GM23338 (cell line): ENCODE data around the gene RCL1.

Experiments used
- CREB1 ChIP-seq: fragments of 250-450 bp; sonication (Bioruptor Pico); IDR thresholded peaks from 2 replicates; pipeline ENCODE4 v1.5.0; 2020; ENCODE audit warnings: low read depth, mild to moderate bottlenecking, moderate library complexity
- EZH2 ChIP-seq: fragments of 200-600 bp; sonication (generic); IDR thresholded peaks from one replicate; pipeline ENCODE4 v1.8.0; 2017; ENCODE audit warnings: antibody characterized with exemption, mild to moderate bottlenecking, low read depth; ENCODE audit not compliant: unreplicated experiment
- EZH2phosphoT487 ChIP-seq: fragments of 200-600 bp; sonication (generic); IDR thresholded peaks from one replicate; pipeline ENCODE4 v1.8.1; 2018; ENCODE audit warnings: antibody characterized with exemption; ENCODE audit not compliant: unreplicated experiment
- JUNB ChIP-seq: IDR thresholded peaks from one replicate; pipeline ENCODE4 v1.6.1; 2016; ENCODE audit warnings: antibody characterized with exemption; ENCODE audit not compliant: unreplicated experiment
- NANOG ChIP-seq: IDR thresholded peaks from 2 replicates; pipeline ENCODE4 v1.6.1; 2016; ENCODE audit warnings: antibody characterized with exemption, borderline replicate concordance
- POLR2AphosphoS5 ChIP-seq: IDR thresholded peaks from 2 replicates; pipeline ENCODE4 v1.6.1; 2016; ENCODE audit warnings: antibody characterized with exemption, low read depth
- TF ChIP-seq, protein P1 (sequence below), 2 experiments: fragments of 200-600 bp in 1 of 2; sonication (generic) in 1 of 2; conservative IDR thresholded peaks; 2 replicates each; pipeline versions ENCODE4 v1.5.1 to v1.6.1; 2016 to 2017; ENCODE audit warnings: antibody characterized with exemption in 2 of 2, low read depth in 2 of 2, mild to moderate bottlenecking in 2 of 2, moderate library complexity in 1 of 2
- TF ChIP-seq, protein P2 (sequence below): IDR thresholded peaks from one replicate; pipeline ENCODE4 v1.6.1; 2018; ENCODE audit warnings: antibody characterized with exemption; ENCODE audit not compliant: unreplicated experiment
- TF ChIP-seq, protein P3 (sequence below): IDR thresholded peaks from 2 replicates; pipeline ENCODE4 v1.6.1; 2016; ENCODE audit warnings: antibody characterized with exemption
- TF ChIP-seq, protein P4 (sequence below): fragments of 250-450 bp; sonication (Bioruptor Pico); IDR thresholded peaks from 2 replicates; pipeline ENCODE4 v1.5.0; 2020; ENCODE audit warnings: mild to moderate bottlenecking, moderate library complexity

DNA sequence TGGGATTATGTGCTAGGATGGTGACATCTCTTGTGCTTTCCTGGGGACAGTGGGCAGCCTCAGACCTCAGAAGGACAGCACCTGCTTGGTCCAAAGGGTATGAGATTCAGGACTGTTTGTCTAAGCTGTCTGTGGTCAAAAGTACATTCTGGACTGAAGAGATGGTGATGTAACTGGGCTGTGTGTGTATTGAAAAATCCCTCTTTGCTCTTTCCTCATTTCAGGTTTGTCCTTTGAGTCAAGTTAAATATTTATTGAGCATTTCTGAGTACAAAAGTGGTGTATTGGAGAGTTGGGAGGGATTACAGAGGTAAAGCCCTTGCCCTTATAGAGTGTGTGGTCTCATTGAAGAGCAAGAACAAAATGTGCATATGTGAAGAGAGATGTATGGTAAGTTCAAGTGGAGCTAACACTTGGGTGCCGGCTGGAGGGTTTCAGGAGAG is 46.7 kb downstream of the RCL1 start:
- no peak for TF ChIP-seq CREB1
- TF ChIP-seq, protein P1, sequence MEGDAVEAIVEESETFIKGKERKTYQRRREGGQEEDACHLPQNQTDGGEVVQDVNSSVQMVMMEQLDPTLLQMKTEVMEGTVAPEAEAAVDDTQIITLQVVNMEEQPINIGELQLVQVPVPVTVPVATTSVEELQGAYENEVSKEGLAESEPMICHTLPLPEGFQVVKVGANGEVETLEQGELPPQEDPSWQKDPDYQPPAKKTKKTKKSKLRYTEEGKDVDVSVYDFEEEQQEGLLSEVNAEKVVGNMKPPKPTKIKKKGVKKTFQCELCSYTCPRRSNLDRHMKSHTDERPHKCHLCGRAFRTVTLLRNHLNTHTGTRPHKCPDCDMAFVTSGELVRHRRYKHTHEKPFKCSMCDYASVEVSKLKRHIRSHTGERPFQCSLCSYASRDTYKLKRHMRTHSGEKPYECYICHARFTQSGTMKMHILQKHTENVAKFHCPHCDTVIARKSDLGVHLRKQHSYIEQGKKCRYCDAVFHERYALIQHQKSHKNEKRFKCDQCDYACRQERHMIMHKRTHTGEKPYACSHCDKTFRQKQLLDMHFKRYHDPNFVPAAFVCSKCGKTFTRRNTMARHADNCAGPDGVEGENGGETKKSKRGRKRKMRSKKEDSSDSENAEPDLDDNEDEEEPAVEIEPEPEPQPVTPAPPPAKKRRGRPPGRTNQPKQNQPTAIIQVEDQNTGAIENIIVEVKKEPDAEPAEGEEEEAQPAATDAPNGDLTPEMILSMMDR (conservative IDR thresholded peaks at IDR 0.05; ENCODE audit: low read depth in 2 of 2): no peak
- TF ChIP-seq, protein P2, sequence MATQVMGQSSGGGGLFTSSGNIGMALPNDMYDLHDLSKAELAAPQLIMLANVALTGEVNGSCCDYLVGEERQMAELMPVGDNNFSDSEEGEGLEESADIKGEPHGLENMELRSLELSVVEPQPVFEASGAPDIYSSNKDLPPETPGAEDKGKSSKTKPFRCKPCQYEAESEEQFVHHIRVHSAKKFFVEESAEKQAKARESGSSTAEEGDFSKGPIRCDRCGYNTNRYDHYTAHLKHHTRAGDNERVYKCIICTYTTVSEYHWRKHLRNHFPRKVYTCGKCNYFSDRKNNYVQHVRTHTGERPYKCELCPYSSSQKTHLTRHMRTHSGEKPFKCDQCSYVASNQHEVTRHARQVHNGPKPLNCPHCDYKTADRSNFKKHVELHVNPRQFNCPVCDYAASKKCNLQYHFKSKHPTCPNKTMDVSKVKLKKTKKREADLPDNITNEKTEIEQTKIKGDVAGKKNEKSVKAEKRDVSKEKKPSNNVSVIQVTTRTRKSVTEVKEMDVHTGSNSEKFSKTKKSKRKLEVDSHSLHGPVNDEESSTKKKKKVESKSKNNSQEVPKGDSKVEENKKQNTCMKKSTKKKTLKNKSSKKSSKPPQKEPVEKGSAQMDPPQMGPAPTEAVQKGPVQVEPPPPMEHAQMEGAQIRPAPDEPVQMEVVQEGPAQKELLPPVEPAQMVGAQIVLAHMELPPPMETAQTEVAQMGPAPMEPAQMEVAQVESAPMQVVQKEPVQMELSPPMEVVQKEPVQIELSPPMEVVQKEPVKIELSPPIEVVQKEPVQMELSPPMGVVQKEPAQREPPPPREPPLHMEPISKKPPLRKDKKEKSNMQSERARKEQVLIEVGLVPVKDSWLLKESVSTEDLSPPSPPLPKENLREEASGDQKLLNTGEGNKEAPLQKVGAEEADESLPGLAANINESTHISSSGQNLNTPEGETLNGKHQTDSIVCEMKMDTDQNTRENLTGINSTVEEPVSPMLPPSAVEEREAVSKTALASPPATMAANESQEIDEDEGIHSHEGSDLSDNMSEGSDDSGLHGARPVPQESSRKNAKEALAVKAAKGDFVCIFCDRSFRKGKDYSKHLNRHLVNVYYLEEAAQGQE: no peak
- no peak for TF ChIP-seq EZH2phosphoT487
- TF ChIP-seq POLR2AphosphoS5: no peak
- no peak for TF ChIP-seq EZH2
- TF ChIP-seq, protein P3, sequence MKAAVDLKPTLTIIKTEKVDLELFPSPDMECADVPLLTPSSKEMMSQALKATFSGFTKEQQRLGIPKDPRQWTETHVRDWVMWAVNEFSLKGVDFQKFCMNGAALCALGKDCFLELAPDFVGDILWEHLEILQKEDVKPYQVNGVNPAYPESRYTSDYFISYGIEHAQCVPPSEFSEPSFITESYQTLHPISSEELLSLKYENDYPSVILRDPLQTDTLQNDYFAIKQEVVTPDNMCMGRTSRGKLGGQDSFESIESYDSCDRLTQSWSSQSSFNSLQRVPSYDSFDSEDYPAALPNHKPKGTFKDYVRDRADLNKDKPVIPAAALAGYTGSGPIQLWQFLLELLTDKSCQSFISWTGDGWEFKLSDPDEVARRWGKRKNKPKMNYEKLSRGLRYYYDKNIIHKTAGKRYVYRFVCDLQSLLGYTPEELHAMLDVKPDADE: no peak
- no peak for TF ChIP-seq NANOG
- TF ChIP-seq JUNB: no peak
- TF ChIP-seq, protein P4, sequence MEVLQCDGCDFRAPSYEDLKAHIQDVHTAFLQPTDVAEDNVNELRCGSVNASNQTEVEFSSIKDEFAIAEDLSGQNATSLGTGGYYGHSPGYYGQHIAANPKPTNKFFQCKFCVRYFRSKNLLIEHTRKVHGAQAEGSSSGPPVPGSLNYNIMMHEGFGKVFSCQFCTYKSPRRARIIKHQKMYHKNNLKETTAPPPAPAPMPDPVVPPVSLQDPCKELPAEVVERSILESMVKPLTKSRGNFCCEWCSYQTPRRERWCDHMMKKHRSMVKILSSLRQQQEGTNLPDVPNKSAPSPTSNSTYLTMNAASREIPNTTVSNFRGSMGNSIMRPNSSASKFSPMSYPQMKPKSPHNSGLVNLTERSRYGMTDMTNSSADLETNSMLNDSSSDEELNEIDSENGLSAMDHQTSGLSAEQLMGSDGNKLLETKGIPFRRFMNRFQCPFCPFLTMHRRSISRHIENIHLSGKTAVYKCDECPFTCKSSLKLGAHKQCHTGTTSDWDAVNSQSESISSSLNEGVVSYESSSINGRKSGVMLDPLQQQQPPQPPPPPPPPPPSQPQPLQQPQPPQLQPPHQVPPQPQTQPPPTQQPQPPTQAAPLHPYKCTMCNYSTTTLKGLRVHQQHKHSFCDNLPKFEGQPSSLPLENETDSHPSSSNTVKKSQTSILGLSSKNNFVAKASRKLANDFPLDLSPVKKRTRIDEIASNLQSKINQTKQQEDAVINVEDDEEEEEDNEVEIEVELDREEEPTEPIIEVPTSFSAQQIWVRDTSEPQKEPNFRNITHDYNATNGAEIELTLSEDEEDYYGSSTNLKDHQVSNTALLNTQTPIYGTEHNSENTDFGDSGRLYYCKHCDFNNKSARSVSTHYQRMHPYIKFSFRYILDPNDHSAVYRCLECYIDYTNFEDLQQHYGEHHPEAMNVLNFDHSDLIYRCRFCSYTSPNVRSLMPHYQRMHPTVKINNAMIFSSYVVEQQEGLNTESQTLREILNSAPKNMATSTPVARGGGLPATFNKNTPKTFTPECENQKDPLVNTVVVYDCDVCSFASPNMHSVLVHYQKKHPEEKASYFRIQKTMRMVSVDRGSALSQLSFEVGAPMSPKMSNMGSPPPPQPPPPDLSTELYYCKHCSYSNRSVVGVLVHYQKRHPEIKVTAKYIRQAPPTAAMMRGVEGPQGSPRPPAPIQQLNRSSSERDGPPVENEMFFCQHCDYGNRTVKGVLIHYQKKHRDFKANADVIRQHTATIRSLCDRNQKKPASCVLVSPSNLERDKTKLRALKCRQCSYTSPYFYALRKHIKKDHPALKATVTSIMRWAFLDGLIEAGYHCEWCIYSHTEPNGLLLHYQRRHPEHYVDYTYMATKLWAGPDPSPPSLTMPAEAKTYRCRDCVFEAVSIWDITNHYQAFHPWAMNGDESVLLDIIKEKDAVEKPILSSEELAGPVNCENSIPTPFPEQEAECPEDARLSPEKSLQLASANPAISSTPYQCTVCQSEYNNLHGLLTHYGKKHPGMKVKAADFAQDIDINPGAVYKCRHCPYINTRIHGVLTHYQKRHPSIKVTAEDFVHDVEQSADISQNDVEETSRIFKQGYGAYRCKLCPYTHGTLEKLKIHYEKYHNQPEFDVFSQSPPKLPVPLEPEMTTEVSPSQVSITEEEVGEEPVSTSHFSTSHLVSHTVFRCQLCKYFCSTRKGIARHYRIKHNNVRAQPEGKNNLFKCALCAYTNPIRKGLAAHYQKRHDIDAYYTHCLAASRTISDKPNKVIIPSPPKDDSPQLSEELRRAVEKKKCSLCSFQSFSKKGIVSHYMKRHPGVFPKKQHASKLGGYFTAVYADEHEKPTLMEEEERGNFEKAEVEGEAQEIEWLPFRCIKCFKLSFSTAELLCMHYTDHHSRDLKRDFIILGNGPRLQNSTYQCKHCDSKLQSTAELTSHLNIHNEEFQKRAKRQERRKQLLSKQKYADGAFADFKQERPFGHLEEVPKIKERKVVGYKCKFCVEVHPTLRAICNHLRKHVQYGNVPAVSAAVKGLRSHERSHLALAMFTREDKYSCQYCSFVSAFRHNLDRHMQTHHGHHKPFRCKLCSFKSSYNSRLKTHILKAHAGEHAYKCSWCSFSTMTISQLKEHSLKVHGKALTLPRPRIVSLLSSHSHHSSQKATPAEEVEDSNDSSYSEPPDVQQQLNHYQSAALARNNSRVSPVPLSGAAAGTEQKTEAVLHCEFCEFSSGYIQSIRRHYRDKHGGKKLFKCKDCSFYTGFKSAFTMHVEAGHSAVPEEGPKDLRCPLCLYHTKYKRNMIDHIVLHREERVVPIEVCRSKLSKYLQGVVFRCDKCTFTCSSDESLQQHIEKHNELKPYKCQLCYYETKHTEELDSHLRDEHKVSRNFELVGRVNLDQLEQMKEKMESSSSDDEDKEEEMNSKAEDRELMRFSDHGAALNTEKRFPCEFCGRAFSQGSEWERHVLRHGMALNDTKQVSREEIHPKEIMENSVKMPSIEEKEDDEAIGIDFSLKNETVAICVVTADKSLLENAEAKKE (CRISPR knock-in tag): no peak
